Sigmoid colon (tissue), 7 donors: Measurements from ENCODE around the gene DGKI. TPM values are rescaled to one million over a fixed set of nuclear protein-coding genes. Genes with fewer than 3 reads are reported as not detected.
"Not testable (repeated sequence)": the region's sequence is repeated elsewhere in the genome, so short reads cannot be mapped to it uniquely, and the experiment has no call there.

ENCODE experiments used
- DNase-seq: peaks from one replicate; pipeline ENCODE4 v3.0.0-alpha.2; 2019
- H3K27ac ChIP-seq, 4 donors: fragments of 200-600 bp; sonication (generic); one replicate each; pipeline ENCODE4 v1.5.1; 2016 to 2019; ENCODE audit warnings: mild to moderate bottlenecking in 1 of 4
- H3K27me3 ChIP-seq, 3 donors: fragments of 200-600 bp; sonication (generic); one replicate each; pipeline ENCODE4 v1.5.1; 2019; ENCODE audit warnings: mild to moderate bottlenecking in 1 of 3
- H3K36me3 ChIP-seq, 4 donors: fragments of 200-600 bp; sonication (generic); one replicate each; pipeline ENCODE4 v1.5.1; 2016 to 2019
- H3K4me1 ChIP-seq, 4 donors: fragments of 200-600 bp; sonication (generic); one replicate each; pipeline ENCODE4 v1.5.1; 2017 to 2019
- H3K4me3 ChIP-seq, 4 donors: fragments of 200-600 bp; sonication (generic); one replicate each; pipeline ENCODE4 v1.5.1; 2017 to 2019; ENCODE audit warnings: mild to moderate bottlenecking in 2 of 4, moderate library complexity in 1 of 4
- H3K9me3 ChIP-seq, 4 donors: fragments of 200-600 bp in 3 of 4; sonication (generic) in 3 of 4; one replicate each; pipeline versions ENCODE4 v1.5.1 to v1.6.1; 2013 to 2019
- EP300 ChIP-seq, 4 donors: sonication (generic); formaldehyde crosslinking; IDR thresholded peaks; one replicate each; pipeline ENCODE4 v1.6.1; 2017; ENCODE audit warnings: antibody characterized with exemption in 4 of 4
- POLR2A ChIP-seq, 2 donors: fragments of 450-650 bp; IDR thresholded peaks; one replicate each; pipeline ENCODE4 v1.6.1; 2016; ENCODE audit warnings: antibody characterized with exemption in 2 of 2, mild to moderate bottlenecking in 2 of 2, moderate library complexity in 2 of 2
- POLR2AphosphoS5 ChIP-seq, 4 donors: sonication (generic); formaldehyde crosslinking; IDR thresholded peaks; one replicate each; pipeline ENCODE4 v1.6.1; 2017; ENCODE audit warnings: antibody characterized with exemption in 4 of 4
- WGBS, 2 donors: extraction: QIAGEN DNeasy Blood & Tissue Kit; methylation state at CpG; one replicate each; pipeline ENCODE4 v1.1.7; 2013; 5-methylcytosine and 5-hydroxymethylcytosine counted together
- intact Hi-C: fragments of 100-400 bp; cut with DNase I; formaldehyde crosslinking; loops from one replicate; pipeline ENCODE4 v1.15.1; 2023
- polyA plus RNA-seq, 3 donors: library from polyadenylated mRNA; stranded (reverse); fragments of 200-250 nt; gene quantifications; one replicate each; pipeline ENCODE4 v1.2.3, GENCODE V29; 2013
- total RNA-seq, 4 donors: library from RNA; depleted of rRNA; stranded (reverse); fragments of >200 nt; gene quantifications; one replicate each; pipeline ENCODE4 v1.1.0, GENCODE V29; 2016
- TF ChIP-seq, protein P1 (sequence below), 4 experiments: fragments of 450-650 bp in 3 of 4; fragments of 200-600 bp in 1 of 4; IDR thresholded peaks; one replicate each; pipeline ENCODE4 v1.5.1; 2016 to 2019; ENCODE audit warnings: antibody characterized with exemption in 4 of 4, mild to moderate bottlenecking in 3 of 4, moderate library complexity in 2 of 4
- donor health status: healthy with polysubstance abuse.
- donor health status: Bipolar disorder and iron deficiency.
- donor health status: healthy.

DGKI gene
- total and polyA plus RNA-seq, 7 donors, result 0.17 to 7.6 (median 1.0) TPM; not detected in 1

GRCh38 chr7:137717045-137717444 lies 129.7 kb downstream of the DGKI start:
- intact Hi-C loops, result no loop called here
- Histone ChIP-seq H3K27me3 (no peaks in the 10 kb centered on the region), H3K9me3 (no peaks in the 10 kb centered on the region), H3K27ac (no peak overlapping the region), H3K4me1 (no peaks in the 10 kb centered on the region), H3K36me3 (no peaks in the 10 kb centered on the region), H3K4me3 (no peak overlapping the region)
- no peak for DNase-seq
- WGBS, 2 donors, result 29 to 65% methylated on average over 3 of the region's 3 CpGs
- TF ChIP-seq, protein P1, sequence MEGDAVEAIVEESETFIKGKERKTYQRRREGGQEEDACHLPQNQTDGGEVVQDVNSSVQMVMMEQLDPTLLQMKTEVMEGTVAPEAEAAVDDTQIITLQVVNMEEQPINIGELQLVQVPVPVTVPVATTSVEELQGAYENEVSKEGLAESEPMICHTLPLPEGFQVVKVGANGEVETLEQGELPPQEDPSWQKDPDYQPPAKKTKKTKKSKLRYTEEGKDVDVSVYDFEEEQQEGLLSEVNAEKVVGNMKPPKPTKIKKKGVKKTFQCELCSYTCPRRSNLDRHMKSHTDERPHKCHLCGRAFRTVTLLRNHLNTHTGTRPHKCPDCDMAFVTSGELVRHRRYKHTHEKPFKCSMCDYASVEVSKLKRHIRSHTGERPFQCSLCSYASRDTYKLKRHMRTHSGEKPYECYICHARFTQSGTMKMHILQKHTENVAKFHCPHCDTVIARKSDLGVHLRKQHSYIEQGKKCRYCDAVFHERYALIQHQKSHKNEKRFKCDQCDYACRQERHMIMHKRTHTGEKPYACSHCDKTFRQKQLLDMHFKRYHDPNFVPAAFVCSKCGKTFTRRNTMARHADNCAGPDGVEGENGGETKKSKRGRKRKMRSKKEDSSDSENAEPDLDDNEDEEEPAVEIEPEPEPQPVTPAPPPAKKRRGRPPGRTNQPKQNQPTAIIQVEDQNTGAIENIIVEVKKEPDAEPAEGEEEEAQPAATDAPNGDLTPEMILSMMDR (IDR thresholded peaks at IDR 0.05), result no peak
- TF ChIP-seq EP300 (IDR thresholded peaks at IDR 0.05) (no peak), POLR2A (IDR thresholded peaks at IDR 0.05) (no peak), POLR2AphosphoS5 (IDR thresholded peaks at IDR 0.05) (no peak)

GRCh38 chr7:137716061-137716460 lies 130.7 kb downstream of the DGKI start:
- TF ChIP-seq POLR2AphosphoS5 (IDR thresholded peaks at IDR 0.05) (no peak), POLR2A (IDR thresholded peaks at IDR 0.05) (no peak), EP300 (IDR thresholded peaks at IDR 0.05) (no peak)
- TF ChIP-seq, protein P1 (IDR thresholded peaks at IDR 0.05), result no peak
- no peak overlapping the region for H3K27ac ChIP-seq
- H3K36me3 ChIP-seq, result no peaks in the 10 kb centered on the region
- H3K9me3 ChIP-seq, result no peaks in the 10 kb centered on the region
- intact Hi-C loops, result no loop called here
- H3K27me3 ChIP-seq, result no peaks in the 10 kb centered on the region
- no peaks in the 10 kb centered on the region for H3K4me1 ChIP-seq
- no peak for DNase-seq
- H3K4me3 ChIP-seq, result no peak overlapping the region
- 68 to 83% methylated on average over 5 of the region's 5 CpGs for WGBS, 2 donors

GRCh38 chr7:137715533-137715932 lies 131.2 kb downstream of the DGKI start:
- TF ChIP-seq EP300 (IDR thresholded peaks at IDR 0.05) (no peak), POLR2A (IDR thresholded peaks at IDR 0.05) (no peak), POLR2AphosphoS5 (IDR thresholded peaks at IDR 0.05) (no peak)
- TF ChIP-seq, protein P1 (IDR thresholded peaks at IDR 0.05), result no peak
- DNase-seq, result no peak
- Histone ChIP-seq H3K4me1 (no peaks in the 10 kb centered on the region), H3K27ac (no peak overlapping the region), H3K4me3 (no peak overlapping the region), H3K27me3 (no peaks in the 10 kb centered on the region), H3K36me3 (no peaks in the 10 kb centered on the region), H3K9me3 (no peaks in the 10 kb centered on the region)
- intact Hi-C loops, result no loop called here

- intact Hi-C loops, result no loop called here
- TF ChIP-seq POLR2AphosphoS5 (IDR thresholded peaks at IDR 0.05) (no peak), POLR2A (IDR thresholded peaks at IDR 0.05) (no peak), EP300 (IDR thresholded peaks at IDR 0.05) (no peak)
- TF ChIP-seq, protein P1 (IDR thresholded peaks at IDR 0.05), result no peak
- WGBS, 2 donors, result 80 to 83% methylated on average over 3 of the region's 3 CpGs
- Histone ChIP-seq H3K4me1 (no peaks in the 10 kb centered on the region), H3K36me3 (no peaks in the 10 kb centered on the region), H3K9me3 (no peaks in the 10 kb centered on the region), H3K27ac (no peak overlapping the region), H3K4me3 (no peak overlapping the region), H3K27me3 (no peaks in the 10 kb centered on the region)
- no peak for DNase-seq
These were observed 131.7 kb downstream of the DGKI start for GRCh38 chr7:137715121-137715520.

DNA sequence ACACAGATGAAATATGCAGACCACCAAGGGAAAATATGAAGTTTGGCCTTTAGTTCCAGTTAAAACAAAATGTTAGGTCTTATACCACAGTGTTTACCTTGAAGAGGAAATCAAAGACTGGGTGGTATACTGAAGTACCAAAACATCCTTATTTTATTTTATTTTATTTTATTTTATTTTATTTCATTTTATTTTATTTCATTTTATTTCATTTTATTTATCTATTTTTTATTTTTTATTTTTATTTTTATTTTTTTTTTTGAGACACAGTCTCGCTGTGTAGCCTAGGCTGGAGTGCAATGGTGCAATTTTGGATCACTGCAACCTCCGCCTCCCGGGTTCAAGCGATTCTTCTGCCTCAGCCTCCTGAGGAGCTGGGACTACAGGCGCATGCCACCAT lies 140.4 kb downstream of the DGKI start:
- H3K9me3 ChIP-seq, intact Hi-C loops, H3K4me3 ChIP-seq, H3K4me1 ChIP-seq, H3K27ac ChIP-seq, H3K27me3 ChIP-seq, H3K36me3 ChIP-seq, DNase-seq: not testable (repeated sequence)
- 94 to 96% methylated on average over 5 of the region's 5 CpGs for WGBS, 2 donors
